HepG2 (cell line): ENCODE measurements around the gene AFG1L. TPM values are rescaled to one million over a fixed set of nuclear protein-coding genes. Genes with fewer than 3 reads are reported as not detected.

Experiments used
- ARNT ChIP-seq: fragments of 450-650 bp; IDR thresholded peaks from 2 replicates; pipeline ENCODE4 v1.6.1; 2017
- HDAC1 ChIP-seq: sonication (generic); formaldehyde crosslinking; IDR thresholded peaks from 2 replicates; pipeline ENCODE4 v1.5.1; 2020; ENCODE audit warnings: mild to moderate bottlenecking, missing genetic modification reagents
- KDM5B ChIP-seq: sonication (generic); formaldehyde crosslinking; IDR thresholded peaks from 2 replicates; pipeline ENCODE4 v1.4.0; 2020; ENCODE audit warnings: missing genetic modification reagents, mild to moderate bottlenecking, borderline replicate concordance
- MIER2 ChIP-seq: IDR thresholded peaks from 2 replicates; pipeline ENCODE4 v1.6.1; 2016; ENCODE audit warnings: missing biosample characterization, missing genetic modification reagents
- PTBP1 ChIP-seq: fragments of 200-400 bp; formaldehyde crosslinking; IDR thresholded peaks from 2 replicates; pipeline ENCODE4 v1.6.1; 2018; ENCODE audit warnings: low read length, low read depth; ENCODE audit not compliant: poor library complexity, severe bottlenecking
- SNRNP70 ChIP-seq: fragments of 200-400 bp; formaldehyde crosslinking; IDR thresholded peaks from 2 replicates; pipeline ENCODE4 v1.6.1; 2017; ENCODE audit warnings: mild to moderate bottlenecking, low read depth, low read length, moderate library complexity
- TCF12 ChIP-seq, 2 experiments: fragments of 450-650 bp in 1 of 2; sonication (generic) in 1 of 2; formaldehyde crosslinking in 1 of 2; IDR thresholded peaks; 2 replicates each; pipeline versions ENCODE4 v1.6.1 to v1.8.0; 2017 to 2022; ENCODE audit warnings: antibody characterized with exemption in 1 of 2, mild to moderate bottlenecking in 1 of 2, missing genetic modification reagents in 1 of 2, moderate library complexity in 1 of 2
- ZBTB7B ChIP-seq: sonication (generic); formaldehyde crosslinking; IDR thresholded peaks from 2 replicates; pipeline ENCODE4 v1.4.0; 2020; ENCODE audit warnings: missing genetic modification reagents
- ZFP1 ChIP-seq: IDR thresholded peaks from 2 replicates; pipeline ENCODE4 v1.6.1; 2016
- polyA plus RNA-seq, 8 experiments: library from polyadenylated mRNA; depleted of rRNA in 3 of 8; stranded (reverse) in 7 of 8; unstranded in 1 of 8; fragments of >200 nt; fragmentation: Illumina TruSeq in 4 of 8; extraction: Trizol in 4 of 8; gene quantifications; 2 replicates each; pipeline versions ENCODE4 v1.2.1 to v1.2.3, GENCODE V29; 2011 to 2016; ENCODE audit warnings: low read depth in 4 of 8, missing spikeins in 1 of 8, mixed read lengths in 1 of 8; ENCODE audit not compliant: insufficient read depth in 1 of 8
- total RNA-seq, 5 experiments: library from RNA; depleted of rRNA; stranded (reverse); fragments of >200 nt; fragmentation: Illumina TruSeq; extraction: Trizol; gene quantifications; 2 replicates each; pipeline ENCODE4 v1.2.3, GENCODE V29; 2016; ENCODE audit warnings: low read depth in 1 of 5
- TF ChIP-seq, protein P1 (sequence below), 2 experiments: fragments of 450-650 bp in 1 of 2; sonication (generic) in 1 of 2; formaldehyde crosslinking; IDR thresholded peaks; 2 replicates each; pipeline versions ENCODE4 v1.5.0 to v1.8.0; 2020 to 2022; ENCODE audit warnings: mild to moderate bottlenecking in 1 of 2, missing genetic modification reagents in 1 of 2
- TF ChIP-seq, protein P2 (sequence below): sonication (generic); formaldehyde crosslinking; IDR thresholded peaks from 2 replicates; pipeline ENCODE4 v1.4.0; 2020; ENCODE audit warnings: missing genetic modification reagents
- TF ChIP-seq, protein P3 (sequence below): sonication (generic); formaldehyde crosslinking; IDR thresholded peaks from 2 replicates; pipeline ENCODE4 v1.5.0; 2020; ENCODE audit warnings: missing genetic modification reagents
- TF ChIP-seq, protein P4 (sequence below): sonication (generic); formaldehyde crosslinking; conservative IDR thresholded peaks from 2 replicates; pipeline ENCODE4 v1.4.0; 2020; ENCODE audit warnings: mild to moderate bottlenecking, missing genetic modification reagents, moderate library complexity

Gene AFG1L
- total and polyA plus RNA-seq, 2 of the 13 experiments (the other 11 are each of a cell fraction or from before 2014, with no cell fraction given) = 3.1 to 14.0 TPM

DNA sequence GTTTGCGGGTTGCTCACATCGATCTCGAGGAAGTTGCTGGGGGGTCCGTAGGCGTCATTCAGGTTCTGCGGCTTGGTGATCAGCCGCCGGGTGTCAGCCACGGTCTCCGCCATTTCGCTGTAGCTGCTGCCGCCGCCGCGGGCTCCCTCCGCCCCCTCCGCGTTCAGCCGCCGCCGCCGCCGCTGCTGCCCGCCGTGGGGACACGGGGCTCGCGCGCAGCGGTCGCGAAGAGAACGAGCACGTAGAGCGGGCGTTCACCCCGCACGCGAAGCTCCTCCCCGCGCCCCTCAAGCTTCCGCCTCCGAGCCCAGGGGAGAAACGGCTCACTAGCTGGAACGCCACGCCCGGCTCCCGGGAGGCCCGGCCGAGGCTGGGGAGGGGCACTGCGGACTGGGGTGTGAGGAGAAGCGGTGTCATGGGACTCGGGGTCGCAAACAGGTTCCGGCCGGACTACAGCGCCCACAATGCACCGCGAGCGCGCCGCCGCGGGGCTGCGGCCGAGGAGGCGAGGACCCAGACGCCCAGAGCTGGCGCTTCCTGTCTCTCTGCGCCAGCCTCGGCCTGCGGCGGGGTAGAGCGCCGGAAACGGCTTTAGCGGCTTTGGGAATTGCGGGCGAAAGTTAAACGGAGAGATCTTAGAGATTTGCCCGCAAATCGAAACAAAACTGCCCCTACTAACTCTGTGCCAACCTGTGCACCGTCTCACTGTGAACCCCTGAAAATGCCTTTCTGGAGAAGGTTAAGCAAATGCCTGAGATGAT is 33.9 kb upstream of the AFG1L start, which contains the start of gene SNX3 (continued):
- TF ChIP-seq, protein P1, sequence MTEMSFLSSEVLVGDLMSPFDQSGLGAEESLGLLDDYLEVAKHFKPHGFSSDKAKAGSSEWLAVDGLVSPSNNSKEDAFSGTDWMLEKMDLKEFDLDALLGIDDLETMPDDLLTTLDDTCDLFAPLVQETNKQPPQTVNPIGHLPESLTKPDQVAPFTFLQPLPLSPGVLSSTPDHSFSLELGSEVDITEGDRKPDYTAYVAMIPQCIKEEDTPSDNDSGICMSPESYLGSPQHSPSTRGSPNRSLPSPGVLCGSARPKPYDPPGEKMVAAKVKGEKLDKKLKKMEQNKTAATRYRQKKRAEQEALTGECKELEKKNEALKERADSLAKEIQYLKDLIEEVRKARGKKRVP (CRISPR knock-in tag; IDR thresholded peaks at IDR 0.05) = peak in 1 of 2 experiments; percentile 77; a peak in 2 of 4 replicates
- peak; percentile 51; the same call in 1 of the 2 replicates for TF ChIP-seq ZBTB7B (CRISPR knock-in tag)
- TF ChIP-seq SNRNP70 = no peak
- TF ChIP-seq MIER2 = peak; percentile 43; the same call in 1 of the 2 replicates
- TF ChIP-seq PTBP1 = no peak
- TF ChIP-seq HDAC1 (CRISPR knock-in tag) = peak; percentile 69
- TF ChIP-seq ARNT = no peak
- TF ChIP-seq TCF12 (IDR thresholded peaks at IDR 0.05) = no peak
- peak; percentile 81 for TF ChIP-seq TCF12 (CRISPR knock-in tag; IDR thresholded peaks at IDR 0.05)
- TF ChIP-seq, protein P2, sequence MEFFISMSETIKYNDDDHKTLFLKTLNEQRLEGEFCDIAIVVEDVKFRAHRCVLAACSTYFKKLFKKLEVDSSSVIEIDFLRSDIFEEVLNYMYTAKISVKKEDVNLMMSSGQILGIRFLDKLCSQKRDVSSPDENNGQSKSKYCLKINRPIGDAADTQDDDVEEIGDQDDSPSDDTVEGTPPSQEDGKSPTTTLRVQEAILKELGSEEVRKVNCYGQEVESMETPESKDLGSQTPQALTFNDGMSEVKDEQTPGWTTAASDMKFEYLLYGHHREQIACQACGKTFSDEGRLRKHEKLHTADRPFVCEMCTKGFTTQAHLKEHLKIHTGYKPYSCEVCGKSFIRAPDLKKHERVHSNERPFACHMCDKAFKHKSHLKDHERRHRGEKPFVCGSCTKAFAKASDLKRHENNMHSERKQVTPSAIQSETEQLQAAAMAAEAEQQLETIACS (CRISPR knock-in tag) = peak; percentile 91
- TF ChIP-seq, protein P3, sequence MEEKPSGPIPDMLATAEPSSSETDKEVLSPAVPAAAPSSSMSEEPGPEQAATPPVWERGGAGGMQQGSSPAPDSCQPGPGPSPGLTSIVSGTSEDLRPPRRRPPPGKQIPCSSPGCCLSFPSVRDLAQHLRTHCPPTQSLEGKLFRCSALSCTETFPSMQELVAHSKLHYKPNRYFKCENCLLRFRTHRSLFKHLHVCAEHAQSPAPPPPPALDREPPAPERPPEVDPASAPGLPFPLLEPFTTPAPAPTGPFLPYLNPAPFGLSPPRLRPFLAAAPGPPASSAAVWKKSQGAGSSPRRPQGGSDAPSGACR (CRISPR knock-in tag) = peak; percentile 79
- TF ChIP-seq, protein P4, sequence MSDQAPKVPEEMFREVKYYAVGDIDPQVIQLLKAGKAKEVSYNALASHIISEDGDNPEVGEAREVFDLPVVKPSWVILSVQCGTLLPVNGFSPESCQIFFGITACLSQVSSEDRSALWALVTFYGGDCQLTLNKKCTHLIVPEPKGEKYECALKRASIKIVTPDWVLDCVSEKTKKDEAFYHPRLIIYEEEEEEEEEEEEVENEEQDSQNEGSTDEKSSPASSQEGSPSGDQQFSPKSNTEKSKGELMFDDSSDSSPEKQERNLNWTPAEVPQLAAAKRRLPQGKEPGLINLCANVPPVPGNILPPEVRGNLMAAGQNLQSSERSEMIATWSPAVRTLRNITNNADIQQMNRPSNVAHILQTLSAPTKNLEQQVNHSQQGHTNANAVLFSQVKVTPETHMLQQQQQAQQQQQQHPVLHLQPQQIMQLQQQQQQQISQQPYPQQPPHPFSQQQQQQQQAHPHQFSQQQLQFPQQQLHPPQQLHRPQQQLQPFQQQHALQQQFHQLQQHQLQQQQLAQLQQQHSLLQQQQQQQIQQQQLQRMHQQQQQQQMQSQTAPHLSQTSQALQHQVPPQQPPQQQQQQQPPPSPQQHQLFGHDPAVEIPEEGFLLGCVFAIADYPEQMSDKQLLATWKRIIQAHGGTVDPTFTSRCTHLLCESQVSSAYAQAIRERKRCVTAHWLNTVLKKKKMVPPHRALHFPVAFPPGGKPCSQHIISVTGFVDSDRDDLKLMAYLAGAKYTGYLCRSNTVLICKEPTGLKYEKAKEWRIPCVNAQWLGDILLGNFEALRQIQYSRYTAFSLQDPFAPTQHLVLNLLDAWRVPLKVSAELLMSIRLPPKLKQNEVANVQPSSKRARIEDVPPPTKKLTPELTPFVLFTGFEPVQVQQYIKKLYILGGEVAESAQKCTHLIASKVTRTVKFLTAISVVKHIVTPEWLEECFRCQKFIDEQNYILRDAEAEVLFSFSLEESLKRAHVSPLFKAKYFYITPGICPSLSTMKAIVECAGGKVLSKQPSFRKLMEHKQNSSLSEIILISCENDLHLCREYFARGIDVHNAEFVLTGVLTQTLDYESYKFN = peak; percentile 47; the same call in 1 of the 2 replicates
- TF ChIP-seq KDM5B (CRISPR knock-in tag) = peak; percentile 72; the same call in 1 of the 2 replicates
- peak; percentile 45; the same call in 1 of the 2 replicates for TF ChIP-seq ZFP1 (CRISPR knock-in tag)
